K562 (cell line): ENCODE results near the gene PRRT1. TPM values are rescaled to one million over a fixed set of nuclear protein-coding genes. Genes with fewer than 3 reads are reported as not detected.
A peak's percentile ranks its signal among the peaks of the same experiment; 100 is the strongest.

Experiments
- C11orf30 ChIP-seq: fragments of 450-650 bp; IDR thresholded peaks from 2 replicates; pipeline ENCODE4 v1.6.1; 2016; ENCODE audit warnings: low read depth, mild to moderate bottlenecking
- GABPA ChIP-seq: fragments of 200-800 bp; sonication (Bioruptor generic); conservative IDR thresholded peaks from 2 replicates; pipeline ENCODE4 v1.6.1; 2016; ENCODE audit warnings: low read depth, missing genetic modification characterization, missing compliant biosample characterization
- MYC ChIP-seq, 2 experiments: fragments of 250-450 bp in 1 of 2; sonication (Bioruptor Pico) in 1 of 2; IDR thresholded peaks; 2 replicates each; pipeline versions ENCODE4 v1.5.1 to v1.6.1; 2012 to 2021; ENCODE audit warnings: low read depth in 2 of 2, borderline replicate concordance in 1 of 2, improper control_type of control experiment in 1 of 2, low read length in 1 of 2, mild to moderate bottlenecking in 1 of 2, moderate library complexity in 1 of 2
- RB1 ChIP-seq: fragments of 450-650 bp; IDR thresholded peaks from 2 replicates; pipeline ENCODE4 v1.6.1; 2017; ENCODE audit warnings: low read depth, mild to moderate bottlenecking
- SMARCA4 ChIP-seq: fragments of 450-650 bp; IDR thresholded peaks from 2 replicates; pipeline ENCODE4 v1.6.1; 2016
- SRSF7 ChIP-seq: fragments of 200-400 bp; formaldehyde crosslinking; optimal IDR thresholded peaks from 2 replicates; pipeline ENCODE3; 2017; ENCODE audit warnings: mild to moderate bottlenecking, low read depth, low read length
- TBL1XR1 ChIP-seq, 2 experiments: IDR thresholded peaks; 2 replicates each; pipeline ENCODE4 v1.6.1; 2012; ENCODE audit warnings: improper control_type of control experiment in 2 of 2, low read length in 2 of 2, mild to moderate bottlenecking in 1 of 2
- ZC3H8 ChIP-seq: fragments of 450-650 bp; IDR thresholded peaks from 2 replicates; pipeline ENCODE4 v1.6.1; 2017
- ZNF133 ChIP-seq: fragments of 250-450 bp; sonication (Bioruptor Pico); IDR thresholded peaks from 2 replicates; pipeline ENCODE4 v1.4.0; 2020; ENCODE audit warnings: mild to moderate bottlenecking
- ZNF197 ChIP-seq: fragments of 200-800 bp; sonication (Bioruptor generic); IDR thresholded peaks from 2 replicates; pipeline ENCODE4 v1.6.1; 2016; ENCODE audit warnings: low read depth, missing genetic modification characterization, missing compliant biosample characterization
- ZNF232 ChIP-seq: sonication (generic); formaldehyde crosslinking; IDR thresholded peaks from 2 replicates; pipeline ENCODE4 v1.8.0; 2022; ENCODE audit warnings: mild to moderate bottlenecking, missing genetic modification reagents
- ZNF583 ChIP-seq: fragments of 250-450 bp; sonication (Bioruptor Pico); IDR thresholded peaks from 2 replicates; pipeline ENCODE4 v1.4.0; 2020
- polyA plus RNA-seq, 8 experiments: library from polyadenylated mRNA; depleted of rRNA in 4 of 8; stranded (reverse) in 5 of 8; unstranded in 3 of 8; fragments of >200 nt; fragmentation: Nextera tagmentation in 2 of 8; fragmentation: Illumina TruSeq in 1 of 8; extraction: Ambion mirVana in 2 of 8; extraction: Trizol in 1 of 8; gene quantifications; 2 replicates each; pipeline versions ENCODE4 v1.2.1 to v1.2.3, GENCODE V29; 2011 to 2014; ENCODE audit warnings: inconsistent platforms in 1 of 8, missing spikeins in 1 of 8
- total RNA-seq, 7 experiments: library from RNA; depleted of rRNA in 6 of 7; stranded (reverse); fragments of >200 nt in 6 of 7; fragmentation: Illumina TruSeq in 2 of 7; extraction: Trizol in 2 of 7; gene quantifications; 2 replicates each; pipeline versions ENCODE4 v1.2.1 to v1.2.3, GENCODE V29; 2011 to 2021; ENCODE audit warnings: low replicate concordance in 1 of 7
- TF ChIP-seq, protein P1 (sequence below): sonication (generic); formaldehyde crosslinking; IDR thresholded peaks from 2 replicates; pipeline ENCODE4 v1.8.0; 2023; ENCODE audit warnings: mild to moderate bottlenecking, missing genetic modification reagents
- TF ChIP-seq, protein P2 (sequence below): fragments of 250-450 bp; sonication (Bioruptor Pico); IDR thresholded peaks from 2 replicates; pipeline ENCODE4 v1.8.0; 2021; ENCODE audit warnings: moderate library complexity, mild to moderate bottlenecking, inconsistent platforms
- TF ChIP-seq, protein P3 (sequence below): fragments of 250-450 bp; sonication (Bioruptor Pico); IDR thresholded peaks from 2 replicates; pipeline ENCODE4 v1.9.0; 2021; ENCODE audit warnings: mild to moderate bottlenecking, inconsistent platforms
- TF ChIP-seq, protein P4 (sequence below): IDR thresholded peaks from 2 replicates; pipeline ENCODE4 v1.6.1; 2012; ENCODE audit warnings: low read depth, low read length, improper control_type of control experiment, borderline replicate concordance

PRRT1 gene
- total and polyA plus RNA-seq, 9 of the 15 experiments (the other 6 are each of a cell fraction or from before 2014, with no cell fraction given): 0.14 to 3.5 (median 0.41) TPM

DNA sequence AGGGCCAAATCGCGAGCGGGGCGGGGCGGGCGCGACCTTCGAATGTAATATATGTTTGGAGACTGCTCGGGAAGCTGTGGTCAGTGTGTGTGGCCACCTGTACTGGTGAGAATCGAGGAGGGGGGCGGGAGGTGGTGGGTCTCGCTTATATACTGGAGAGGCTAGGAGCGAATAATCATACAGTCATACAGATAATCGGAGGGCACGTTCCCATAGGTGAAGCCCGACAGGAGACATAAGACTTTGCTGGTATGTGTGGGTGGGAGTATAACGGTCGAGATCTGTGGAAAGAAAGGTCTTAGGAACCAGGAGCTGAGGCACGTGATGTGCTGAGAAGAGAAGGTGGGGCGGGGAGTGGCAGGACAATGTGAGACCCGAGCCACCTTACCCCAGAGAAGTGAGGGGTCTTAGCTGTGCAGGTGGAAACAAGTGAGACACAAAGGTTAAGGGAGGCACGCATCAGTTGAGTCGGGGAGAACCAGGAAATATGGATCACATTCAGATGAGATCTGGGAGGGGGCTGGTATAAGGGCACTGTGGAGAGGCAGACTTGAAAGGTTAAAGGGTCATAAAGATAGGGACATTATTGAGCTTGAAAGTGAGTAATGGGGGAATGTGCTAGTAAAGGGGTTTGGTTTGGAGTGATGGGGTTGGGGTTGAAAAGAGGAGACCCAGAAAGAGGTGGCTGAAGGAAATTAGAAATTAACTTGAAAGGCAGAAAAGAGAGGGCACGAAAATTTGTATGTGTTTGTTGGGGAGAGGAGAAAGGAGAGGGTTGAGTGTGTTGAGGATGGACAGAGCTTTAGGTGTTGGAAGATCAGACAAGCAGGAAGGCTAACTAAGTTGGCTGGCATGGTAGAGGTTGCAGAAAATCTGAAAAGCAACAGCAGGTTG is 27.1 kb upstream of the PRRT1 start (continued):
- TF ChIP-seq, protein P1, sequence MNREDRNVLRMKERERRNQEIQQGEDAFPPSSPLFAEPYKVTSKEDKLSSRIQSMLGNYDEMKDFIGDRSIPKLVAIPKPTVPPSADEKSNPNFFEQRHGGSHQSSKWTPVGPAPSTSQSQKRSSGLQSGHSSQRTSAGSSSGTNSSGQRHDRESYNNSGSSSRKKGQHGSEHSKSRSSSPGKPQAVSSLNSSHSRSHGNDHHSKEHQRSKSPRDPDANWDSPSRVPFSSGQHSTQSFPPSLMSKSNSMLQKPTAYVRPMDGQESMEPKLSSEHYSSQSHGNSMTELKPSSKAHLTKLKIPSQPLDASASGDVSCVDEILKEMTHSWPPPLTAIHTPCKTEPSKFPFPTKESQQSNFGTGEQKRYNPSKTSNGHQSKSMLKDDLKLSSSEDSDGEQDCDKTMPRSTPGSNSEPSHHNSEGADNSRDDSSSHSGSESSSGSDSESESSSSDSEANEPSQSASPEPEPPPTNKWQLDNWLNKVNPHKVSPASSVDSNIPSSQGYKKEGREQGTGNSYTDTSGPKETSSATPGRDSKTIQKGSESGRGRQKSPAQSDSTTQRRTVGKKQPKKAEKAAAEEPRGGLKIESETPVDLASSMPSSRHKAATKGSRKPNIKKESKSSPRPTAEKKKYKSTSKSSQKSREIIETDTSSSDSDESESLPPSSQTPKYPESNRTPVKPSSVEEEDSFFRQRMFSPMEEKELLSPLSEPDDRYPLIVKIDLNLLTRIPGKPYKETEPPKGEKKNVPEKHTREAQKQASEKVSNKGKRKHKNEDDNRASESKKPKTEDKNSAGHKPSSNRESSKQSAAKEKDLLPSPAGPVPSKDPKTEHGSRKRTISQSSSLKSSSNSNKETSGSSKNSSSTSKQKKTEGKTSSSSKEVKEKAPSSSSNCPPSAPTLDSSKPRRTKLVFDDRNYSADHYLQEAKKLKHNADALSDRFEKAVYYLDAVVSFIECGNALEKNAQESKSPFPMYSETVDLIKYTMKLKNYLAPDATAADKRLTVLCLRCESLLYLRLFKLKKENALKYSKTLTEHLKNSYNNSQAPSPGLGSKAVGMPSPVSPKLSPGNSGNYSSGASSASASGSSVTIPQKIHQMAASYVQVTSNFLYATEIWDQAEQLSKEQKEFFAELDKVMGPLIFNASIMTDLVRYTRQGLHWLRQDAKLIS: no peak
- TF ChIP-seq ZNF232 (CRISPR knock-in tag) (no peak), RB1 (peak; percentile 7; the same call in 1 of the 2 replicates), ZNF583 (CRISPR knock-in tag) (peak; percentile 11; the same call in 1 of the 2 replicates), SRSF7 (no peak), ZNF133 (CRISPR knock-in tag) (no peak), GABPA (tag) (no peak), ZNF197 (CRISPR knock-in tag) (0 out of 2 replicates have a peak, but pooled peaks have one; percentile 37), TBL1XR1 (IDR thresholded peaks at IDR 0.05; ENCODE audit: low read length in 2 of 2) (no peak), C11orf30 (no peak), ZC3H8 (no peak), MYC (IDR thresholded peaks at IDR 0.05; ENCODE audit: low read depth, low read length) (peak; percentile 41; the same call in 1 of the 2 replicates), MYC (CRISPR knock-in tag; IDR thresholded peaks at IDR 0.05; ENCODE audit: borderline replicate concordance, low read depth) (no peak), SMARCA4 (0 out of 2 replicates have a peak, but pooled peaks have one; percentile 15)
- TF ChIP-seq, protein P2, sequence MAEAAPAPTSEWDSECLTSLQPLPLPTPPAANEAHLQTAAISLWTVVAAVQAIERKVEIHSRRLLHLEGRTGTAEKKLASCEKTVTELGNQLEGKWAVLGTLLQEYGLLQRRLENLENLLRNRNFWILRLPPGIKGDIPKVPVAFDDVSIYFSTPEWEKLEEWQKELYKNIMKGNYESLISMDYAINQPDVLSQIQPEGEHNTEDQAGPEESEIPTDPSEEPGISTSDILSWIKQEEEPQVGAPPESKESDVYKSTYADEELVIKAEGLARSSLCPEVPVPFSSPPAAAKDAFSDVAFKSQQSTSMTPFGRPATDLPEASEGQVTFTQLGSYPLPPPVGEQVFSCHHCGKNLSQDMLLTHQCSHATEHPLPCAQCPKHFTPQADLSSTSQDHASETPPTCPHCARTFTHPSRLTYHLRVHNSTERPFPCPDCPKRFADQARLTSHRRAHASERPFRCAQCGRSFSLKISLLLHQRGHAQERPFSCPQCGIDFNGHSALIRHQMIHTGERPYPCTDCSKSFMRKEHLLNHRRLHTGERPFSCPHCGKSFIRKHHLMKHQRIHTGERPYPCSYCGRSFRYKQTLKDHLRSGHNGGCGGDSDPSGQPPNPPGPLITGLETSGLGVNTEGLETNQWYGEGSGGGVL (CRISPR knock-in tag): no peak
- TF ChIP-seq, protein P3, sequence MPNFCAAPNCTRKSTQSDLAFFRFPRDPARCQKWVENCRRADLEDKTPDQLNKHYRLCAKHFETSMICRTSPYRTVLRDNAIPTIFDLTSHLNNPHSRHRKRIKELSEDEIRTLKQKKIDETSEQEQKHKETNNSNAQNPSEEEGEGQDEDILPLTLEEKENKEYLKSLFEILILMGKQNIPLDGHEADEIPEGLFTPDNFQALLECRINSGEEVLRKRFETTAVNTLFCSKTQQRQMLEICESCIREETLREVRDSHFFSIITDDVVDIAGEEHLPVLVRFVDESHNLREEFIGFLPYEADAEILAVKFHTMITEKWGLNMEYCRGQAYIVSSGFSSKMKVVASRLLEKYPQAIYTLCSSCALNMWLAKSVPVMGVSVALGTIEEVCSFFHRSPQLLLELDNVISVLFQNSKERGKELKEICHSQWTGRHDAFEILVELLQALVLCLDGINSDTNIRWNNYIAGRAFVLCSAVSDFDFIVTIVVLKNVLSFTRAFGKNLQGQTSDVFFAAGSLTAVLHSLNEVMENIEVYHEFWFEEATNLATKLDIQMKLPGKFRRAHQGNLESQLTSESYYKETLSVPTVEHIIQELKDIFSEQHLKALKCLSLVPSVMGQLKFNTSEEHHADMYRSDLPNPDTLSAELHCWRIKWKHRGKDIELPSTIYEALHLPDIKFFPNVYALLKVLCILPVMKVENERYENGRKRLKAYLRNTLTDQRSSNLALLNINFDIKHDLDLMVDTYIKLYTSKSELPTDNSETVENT (CRISPR knock-in tag): no peak
- TF ChIP-seq, protein P4, sequence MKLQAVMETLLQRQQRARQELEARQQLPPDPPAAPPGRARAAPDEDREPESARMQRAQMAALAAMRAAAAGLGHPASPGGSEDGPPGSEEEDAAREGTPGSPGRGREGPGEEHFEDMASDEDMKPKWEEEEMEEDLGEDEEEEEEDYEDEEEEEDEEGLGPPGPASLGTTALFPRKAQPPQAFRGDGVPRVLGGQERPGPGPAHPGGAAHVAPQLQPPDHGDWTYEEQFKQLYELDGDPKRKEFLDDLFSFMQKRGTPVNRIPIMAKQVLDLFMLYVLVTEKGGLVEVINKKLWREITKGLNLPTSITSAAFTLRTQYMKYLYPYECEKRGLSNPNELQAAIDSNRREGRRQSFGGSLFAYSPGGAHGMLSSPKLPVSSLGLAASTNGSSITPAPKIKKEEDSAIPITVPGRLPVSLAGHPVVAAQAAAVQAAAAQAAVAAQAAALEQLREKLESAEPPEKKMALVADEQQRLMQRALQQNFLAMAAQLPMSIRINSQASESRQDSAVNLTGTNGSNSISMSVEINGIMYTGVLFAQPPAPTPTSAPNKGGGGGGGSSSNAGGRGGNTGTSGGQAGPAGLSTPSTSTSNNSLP: no peak
